ENCODE data around the gene FLNC. TPM values are rescaled to one million over a fixed set of nuclear protein-coding genes. Genes with fewer than 3 reads are reported as not detected.

The FLNC gene
- total and polyA plus RNA-seq, 2 of the 4 experiments (the other 2 are of a cell fraction): 116 to 154 TPM

DNA sequence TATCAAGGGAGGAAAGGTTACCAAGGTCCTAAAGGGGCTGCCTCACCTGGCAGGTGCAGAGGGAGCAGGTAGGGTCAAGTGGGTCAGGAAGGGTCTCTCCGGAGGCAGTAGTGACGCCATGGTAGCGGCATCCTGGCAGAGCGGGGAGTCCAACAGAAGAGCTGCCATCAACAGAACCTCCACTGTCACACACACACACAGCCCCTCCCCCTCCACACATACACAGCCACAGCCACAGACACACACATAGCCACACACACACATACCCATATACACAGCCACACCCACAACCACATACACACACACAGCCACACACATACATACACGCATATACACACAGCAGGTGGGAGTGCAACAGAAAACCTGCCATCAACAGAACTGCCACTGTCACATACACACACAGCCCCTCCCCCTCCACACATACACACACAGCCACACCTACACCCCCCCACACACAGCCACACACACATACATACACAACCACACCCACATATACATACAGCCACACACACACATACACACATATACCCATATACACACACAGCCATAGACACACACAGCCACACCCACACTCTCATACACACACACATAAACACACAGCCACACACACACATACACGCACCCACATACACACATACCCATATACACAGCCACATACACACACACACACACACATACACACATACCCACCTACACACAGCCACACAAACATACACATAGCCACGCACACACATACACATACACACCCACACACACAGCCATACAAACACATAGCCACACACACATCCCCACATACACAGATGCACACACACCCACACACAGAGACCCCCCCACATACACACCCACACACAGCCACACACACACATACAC is 57.2 kb downstream of the FLNC start (continued):
- TF ChIP-seq BHLHE40 (IDR thresholded peaks at IDR 0.05; ENCODE audit: low read depth, low read length): no peak

DNA sequence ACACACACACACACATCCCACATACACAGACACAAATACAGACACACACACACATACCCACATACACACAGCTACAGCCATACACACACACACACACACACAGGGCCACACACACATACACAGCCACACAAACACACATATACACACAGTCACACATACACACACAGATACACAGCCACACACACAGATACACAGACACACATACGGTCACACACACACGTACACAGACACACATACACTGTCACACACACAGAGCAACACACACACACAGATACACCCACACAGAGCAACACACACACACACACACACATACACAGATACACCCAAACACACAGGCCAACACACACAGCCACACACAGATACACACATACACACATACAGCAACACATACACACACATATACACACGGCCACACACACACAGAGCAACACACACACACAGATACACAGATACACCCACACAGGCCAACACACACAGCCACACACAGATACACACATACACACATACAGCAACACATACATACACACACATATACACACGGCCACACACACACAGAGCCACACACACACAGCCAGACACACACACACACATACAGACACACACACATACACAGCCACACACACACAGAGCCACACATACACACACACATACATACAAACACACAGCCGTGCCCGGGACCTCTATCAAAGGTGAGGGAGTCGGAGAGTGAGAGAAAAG is 58.0 kb downstream of the FLNC start:
- 62% methylated on average over 3 of the region's 7 CpGs; no CpG with 5 or more reads in 1 of the 2 experiments for WGBS, 2 experiments (ENCODE audit: extremely low coverage in 2 of 2, insufficient read length in 1 of 2)
- Histone ChIP-seq H3K14ac (replicated peaks; ENCODE audit: low read depth, low read length) (no peak overlapping the region), H4K91ac (ENCODE audit: insufficient read depth, low read depth, low read length) (no peak overlapping the region), H3K79me1 (ENCODE audit: low read depth in 1 of 2, low read length in 2 of 2) (no peaks in the 10 kb centered on the region), H3K9ac (ENCODE audit: low read depth, low read length) (no peak overlapping the region), H2AK9ac (replicated peaks; ENCODE audit: low read depth, low read length, poor library complexity) (no peak overlapping the region), H3K23ac (ENCODE audit: low read depth, low read length) (no peak overlapping the region), H3K4me2 (ENCODE audit: low read depth, low read length) (no peak overlapping the region), H3K18ac (ENCODE audit: low read depth, low read length) (no peak overlapping the region), H3K56ac (ENCODE audit: extremely low read depth, insufficient read depth, low read length) (no peak overlapping the region), H2BK5ac (ENCODE audit: low read depth, low read length, poor library complexity, severe bottlenecking) (peak overlapping the region; percentile 95), H3K4me1 (ENCODE audit: control insufficient read depth, insufficient read depth, low read length) (no peaks in the 10 kb centered on the region), H4K5ac (ENCODE audit: low read depth, low read length) (no peak overlapping the region), H2AK5ac (ENCODE audit: low read depth, low read length) (peak overlapping the region; percentile 28; the same call in 1 of the 2 replicates), H2BK120ac (ENCODE audit: low read depth, low read length) (no peak overlapping the region), H4K20me1 (ENCODE audit: insufficient read depth, low read length) (peaks cover 4% of the 10 kb centered on the region; the same call in 1 of the 2 replicates), H3K27ac (ENCODE audit: insufficient read depth, low read length) (no peak overlapping the region), H2BK15ac (ENCODE audit: low read depth, low read length) (no peak overlapping the region), H3K36me3 (ENCODE audit: control insufficient read depth, insufficient read depth, low read length) (no peaks in the 10 kb centered on the region), H3K4me3 (ENCODE audit: insufficient read depth, low read depth, low read length) (no peak overlapping the region), H2AFZ (replicated peaks; ENCODE audit: low read length, poor library complexity) (peak overlapping the region; percentile 51), H4K8ac (ENCODE audit: low read depth in 2 of 2, low read length in 2 of 2) (no peak overlapping the region), H3K4ac (ENCODE audit: low read depth, low read length) (no peak overlapping the region), H3K9me1 (ENCODE audit: insufficient read depth, low read length) (no peaks in the 10 kb centered on the region), H2BK20ac (ENCODE audit: low read depth, low read length) (no peak overlapping the region), H3K27me3 (ENCODE audit: control insufficient read depth, insufficient read depth, low read length) (peaks cover 16% of the 10 kb centered on the region), H3K9me3 (ENCODE audit: control insufficient read depth, insufficient read depth, low read length) (no peaks in the 10 kb centered on the region)
- ATAC-seq (ENCODE audit: low read depth) (no peak), DNase-seq (no peak)
- ChIA-PET CTCF (no interaction called here), POLR2A (ENCODE audit: unreplicated experiment) (no interaction called here)
- BruUV-seq (replicated peaks): no TSS peak
- dilution Hi-C loops (cut with HindIII; ENCODE audit: low sequenced_read_pairs, unreplicated experiment): no loop called here
- TF ChIP-seq CEBPB (IDR thresholded peaks at IDR 0.05; ENCODE audit: low read depth, low read length) (no peak), BHLHE40 (IDR thresholded peaks at IDR 0.05; ENCODE audit: low read depth, low read length) (no peak), FOS (IDR thresholded peaks at IDR 0.05; ENCODE audit: low read depth, low read length) (no peak), MAZ (IDR thresholded peaks at IDR 0.05; ENCODE audit: borderline replicate concordance, low read depth, low read length) (no peak), RCOR1 (IDR thresholded peaks at IDR 0.05; ENCODE audit: insufficient replicate concordance, low read length) (no peak), RFX5 (IDR thresholded peaks at IDR 0.05; ENCODE audit: low read depth, low read length) (no peak), SMC3 (IDR thresholded peaks at IDR 0.05; ENCODE audit: low read depth, low read length) (no peak), CHD1 (IDR thresholded peaks at IDR 0.05; ENCODE audit: low read depth, low read length) (no peak), MAFK (IDR thresholded peaks at IDR 0.05; ENCODE audit: low read depth, low read length) (no peak), RAD21 (IDR thresholded peaks at IDR 0.05; ENCODE audit: low read length) (no peak)
- TF ChIP-seq, protein P1, sequence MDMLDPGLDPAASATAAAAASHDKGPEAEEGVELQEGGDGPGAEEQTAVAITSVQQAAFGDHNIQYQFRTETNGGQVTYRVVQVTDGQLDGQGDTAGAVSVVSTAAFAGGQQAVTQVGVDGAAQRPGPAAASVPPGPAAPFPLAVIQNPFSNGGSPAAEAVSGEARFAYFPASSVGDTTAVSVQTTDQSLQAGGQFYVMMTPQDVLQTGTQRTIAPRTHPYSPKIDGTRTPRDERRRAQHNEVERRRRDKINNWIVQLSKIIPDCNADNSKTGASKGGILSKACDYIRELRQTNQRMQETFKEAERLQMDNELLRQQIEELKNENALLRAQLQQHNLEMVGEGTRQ (IDR thresholded peaks at IDR 0.05; ENCODE audit: low read depth, low read length): no peak
- intact Hi-C loops (cut with micrococcal nuclease): no loop called here
- in situ Hi-C loops (cut with MboI; ENCODE audit: low sequenced_read_pairs): loop anchor here (25.0 kb wide), 1 partner anchor 426 kb away; the partner anchor contains the start of gene HILPDA

Measured in IMR-90 (cell line).